ENCODE measurements around the gene SPATS2L. TPM values are rescaled to one million over a fixed set of nuclear protein-coding genes. Genes with fewer than 3 reads are reported as not detected.

Gene SPATS2L
- total and polyA plus RNA-seq, 8 donors, result 36.8 to 245 (median 80.7) TPM

- Histone ChIP-seq H3K9me3 (no peaks in the 10 kb centered on the region), H3K36me3 (peaks cover 14 to 68% (median 63%) of the 10 kb centered on the region in 4 donors), H3K4me3 (no peak overlapping the region), H3K27ac (no peak overlapping the region), H3K27me3 (no peaks in the 10 kb centered on the region), H3K4me1 (no peaks in the 10 kb centered on the region)
- TF ChIP-seq POLR2AphosphoS5 (IDR thresholded peaks at IDR 0.05), result no peak
- TF ChIP-seq, protein P1, sequence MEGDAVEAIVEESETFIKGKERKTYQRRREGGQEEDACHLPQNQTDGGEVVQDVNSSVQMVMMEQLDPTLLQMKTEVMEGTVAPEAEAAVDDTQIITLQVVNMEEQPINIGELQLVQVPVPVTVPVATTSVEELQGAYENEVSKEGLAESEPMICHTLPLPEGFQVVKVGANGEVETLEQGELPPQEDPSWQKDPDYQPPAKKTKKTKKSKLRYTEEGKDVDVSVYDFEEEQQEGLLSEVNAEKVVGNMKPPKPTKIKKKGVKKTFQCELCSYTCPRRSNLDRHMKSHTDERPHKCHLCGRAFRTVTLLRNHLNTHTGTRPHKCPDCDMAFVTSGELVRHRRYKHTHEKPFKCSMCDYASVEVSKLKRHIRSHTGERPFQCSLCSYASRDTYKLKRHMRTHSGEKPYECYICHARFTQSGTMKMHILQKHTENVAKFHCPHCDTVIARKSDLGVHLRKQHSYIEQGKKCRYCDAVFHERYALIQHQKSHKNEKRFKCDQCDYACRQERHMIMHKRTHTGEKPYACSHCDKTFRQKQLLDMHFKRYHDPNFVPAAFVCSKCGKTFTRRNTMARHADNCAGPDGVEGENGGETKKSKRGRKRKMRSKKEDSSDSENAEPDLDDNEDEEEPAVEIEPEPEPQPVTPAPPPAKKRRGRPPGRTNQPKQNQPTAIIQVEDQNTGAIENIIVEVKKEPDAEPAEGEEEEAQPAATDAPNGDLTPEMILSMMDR (IDR thresholded peaks at IDR 0.05), result no peak
- TF ChIP-seq POLR2A (IDR thresholded peaks at IDR 0.05), result no peak
- no peak for TF ChIP-seq EP300 (IDR thresholded peaks at IDR 0.05)
- intact Hi-C loops (cut with DNase I; ENCODE audit: low total_unique reads), result no loop called here
- no peak for DNase-seq
These were observed 110.9 kb downstream of the SPATS2L start for GRCh38 chr2:200417366-200417765.

DNA sequence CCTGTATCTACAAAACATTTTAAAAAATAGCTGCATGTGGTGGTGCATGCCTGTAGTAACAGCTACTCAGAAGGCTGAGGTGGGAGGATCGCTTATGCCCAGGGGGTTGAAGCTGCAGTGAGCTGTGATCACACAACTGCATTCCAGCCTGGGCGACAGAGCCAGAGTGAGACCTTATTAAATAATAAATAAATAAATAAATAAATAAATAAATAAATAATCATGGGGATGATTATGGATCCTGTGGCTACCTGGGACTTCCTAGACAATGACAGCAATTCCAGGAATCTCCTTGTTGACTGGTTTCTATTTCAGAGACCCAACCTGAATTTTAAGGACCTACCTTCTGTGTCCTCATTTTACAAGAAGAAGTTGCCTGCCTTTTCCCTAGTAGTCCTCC, 111.9 kb downstream of the SPATS2L start:
- Histone ChIP-seq H3K27me3 (no peaks in the 10 kb centered on the region), H3K9me3 (no peaks in the 10 kb centered on the region), H3K27ac (no peak overlapping the region), H3K4me1 (no peaks in the 10 kb centered on the region), H3K4me3 (no peak overlapping the region), H3K36me3 (peaks cover 20 to 73% (median 69%) of the 10 kb centered on the region in 4 donors)
- DNase-seq, result no peak
- no peak for TF ChIP-seq POLR2AphosphoS5 (IDR thresholded peaks at IDR 0.05)
- TF ChIP-seq EP300 (IDR thresholded peaks at IDR 0.05), result no peak
- no peak for TF ChIP-seq POLR2A (IDR thresholded peaks at IDR 0.05)
- TF ChIP-seq, protein P1 (IDR thresholded peaks at IDR 0.05), result no peak
- 97 to 99% (median 98%) methylated on average over 2 of the region's 2 CpGs for WGBS, 5 donors
- intact Hi-C loops (cut with DNase I; ENCODE audit: low total_unique reads), result no loop called here

- H3K9me3 ChIP-seq, result no peaks in the 10 kb centered on the region
- WGBS, 5 donors, result 90 to 94% (median 93%) methylated on average over 9 of the region's 9 CpGs
- no peak overlapping the region for H3K4me3 ChIP-seq
- H3K36me3 ChIP-seq, result peaks cover 20 to 72% (median 64%) of the 10 kb centered on the region in 4 donors
- H3K27me3 ChIP-seq, result no peaks in the 10 kb centered on the region
- TF ChIP-seq POLR2A (IDR thresholded peaks at IDR 0.05) (no peak), EP300 (IDR thresholded peaks at IDR 0.05) (no peak), POLR2AphosphoS5 (IDR thresholded peaks at IDR 0.05) (no peak)
- TF ChIP-seq, protein P1 (IDR thresholded peaks at IDR 0.05), result no peak
- intact Hi-C loops (cut with DNase I; ENCODE audit: low total_unique reads), result no loop called here
- no peaks in the 10 kb centered on the region for H3K4me1 ChIP-seq
- no peak overlapping the region for H3K27ac ChIP-seq
- no peak for DNase-seq
These were observed 112.8 kb downstream of the SPATS2L start for GRCh38 chr2:200419325-200419724.

DNA sequence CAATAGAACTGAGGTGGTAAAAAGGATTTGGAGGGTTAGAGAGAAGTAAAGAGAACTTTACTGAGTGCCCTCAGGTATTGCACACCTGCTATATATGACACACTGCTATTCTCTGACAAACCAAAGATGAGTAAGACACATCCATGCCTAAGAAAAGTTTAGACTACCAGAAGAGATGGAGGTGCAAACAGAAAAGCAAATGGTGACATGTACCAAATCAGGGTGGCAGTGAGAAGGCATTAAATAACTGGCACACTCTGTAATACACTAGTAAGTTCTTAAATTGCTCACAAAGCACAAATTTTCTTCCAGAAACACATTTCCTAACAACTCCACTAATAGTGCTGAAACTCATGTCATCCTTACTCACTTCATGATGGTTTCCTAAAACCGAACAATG, 114.8 kb downstream of the SPATS2L start:
- TF ChIP-seq POLR2AphosphoS5 (IDR thresholded peaks at IDR 0.05) (no peak), EP300 (IDR thresholded peaks at IDR 0.05) (no peak), POLR2A (IDR thresholded peaks at IDR 0.05) (no peak)
- TF ChIP-seq, protein P1 (IDR thresholded peaks at IDR 0.05), result no peak
- peaks cover 0 to 11% (median 3%) of the 10 kb centered on the region in 4 donors for H3K4me1 ChIP-seq
- no peak overlapping the region for H3K27ac ChIP-seq
- WGBS, 5 donors, result 90 to 98% (median 92%) methylated on average over 1 of the region's 1 CpG
- H3K36me3 ChIP-seq, result peaks cover 20 to 85% (median 64%) of the 10 kb centered on the region in 4 donors
- intact Hi-C loops (cut with DNase I; ENCODE audit: low total_unique reads), result no loop called here
- H3K27me3 ChIP-seq, result no peaks in the 10 kb centered on the region
- no peak for DNase-seq
- no peaks in the 10 kb centered on the region for H3K9me3 ChIP-seq
- H3K4me3 ChIP-seq, result no peak overlapping the region
